Stimulated activated CD8-positive, alpha-beta memory T cell treated with anti-CD3 and anti-CD28 coated beads, Interleukin-2, amount 100 ng/mL, for 1 hour (primary cell): ENCODE results near the gene COMTD1.

Source experiments
- DNase-seq, 2 donors: peaks; one replicate each; pipeline ENCODE4 v3.0.0-alpha.2; 2020; ENCODE audit warnings: low read depth in 2 of 2

COMTD1 gene

DNA sequence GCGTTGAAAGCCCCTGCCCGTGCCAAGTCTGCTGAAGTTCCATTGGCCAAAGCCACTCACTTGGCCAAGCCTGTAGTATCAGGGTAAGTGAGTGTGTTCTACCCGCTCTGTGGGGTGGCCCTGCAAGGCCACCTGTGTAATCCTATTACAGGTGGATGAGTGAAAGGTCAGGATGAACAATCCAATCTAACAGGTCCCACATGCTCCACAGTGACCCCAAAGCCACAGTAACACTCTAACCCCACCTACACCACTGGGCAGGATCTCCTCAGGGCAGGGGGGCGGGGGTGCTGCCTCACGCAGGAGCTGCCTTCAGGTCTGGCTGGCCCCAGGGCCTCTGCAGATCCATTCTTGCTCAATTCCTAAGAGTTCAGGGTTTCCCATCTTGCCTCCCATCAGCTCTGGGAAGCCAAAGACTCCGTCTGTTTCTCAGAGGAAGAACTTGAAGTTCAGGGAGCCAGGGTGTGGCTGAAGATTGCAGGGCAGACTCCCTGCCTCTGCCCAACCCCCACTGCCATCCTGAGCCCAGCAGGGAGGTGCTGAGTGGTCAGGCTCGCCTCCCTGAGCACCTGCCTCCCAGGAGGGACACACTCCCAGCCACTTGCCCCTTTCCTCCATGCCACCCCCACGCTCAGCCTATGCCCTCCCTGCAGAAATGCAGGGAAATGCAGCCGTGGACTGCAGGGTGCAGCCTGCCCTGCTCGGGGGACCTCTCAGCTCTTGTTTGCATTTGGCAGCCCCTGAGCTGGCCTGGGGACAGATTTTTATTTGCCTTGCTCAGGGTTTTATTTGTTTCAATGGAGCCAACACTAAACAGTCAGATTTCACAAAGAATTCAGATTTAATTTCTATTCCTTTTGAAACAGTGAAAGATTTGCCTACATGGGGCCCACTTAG lies 9.8 kb upstream of the COMTD1 start:
- no peak for DNase-seq

DNA sequence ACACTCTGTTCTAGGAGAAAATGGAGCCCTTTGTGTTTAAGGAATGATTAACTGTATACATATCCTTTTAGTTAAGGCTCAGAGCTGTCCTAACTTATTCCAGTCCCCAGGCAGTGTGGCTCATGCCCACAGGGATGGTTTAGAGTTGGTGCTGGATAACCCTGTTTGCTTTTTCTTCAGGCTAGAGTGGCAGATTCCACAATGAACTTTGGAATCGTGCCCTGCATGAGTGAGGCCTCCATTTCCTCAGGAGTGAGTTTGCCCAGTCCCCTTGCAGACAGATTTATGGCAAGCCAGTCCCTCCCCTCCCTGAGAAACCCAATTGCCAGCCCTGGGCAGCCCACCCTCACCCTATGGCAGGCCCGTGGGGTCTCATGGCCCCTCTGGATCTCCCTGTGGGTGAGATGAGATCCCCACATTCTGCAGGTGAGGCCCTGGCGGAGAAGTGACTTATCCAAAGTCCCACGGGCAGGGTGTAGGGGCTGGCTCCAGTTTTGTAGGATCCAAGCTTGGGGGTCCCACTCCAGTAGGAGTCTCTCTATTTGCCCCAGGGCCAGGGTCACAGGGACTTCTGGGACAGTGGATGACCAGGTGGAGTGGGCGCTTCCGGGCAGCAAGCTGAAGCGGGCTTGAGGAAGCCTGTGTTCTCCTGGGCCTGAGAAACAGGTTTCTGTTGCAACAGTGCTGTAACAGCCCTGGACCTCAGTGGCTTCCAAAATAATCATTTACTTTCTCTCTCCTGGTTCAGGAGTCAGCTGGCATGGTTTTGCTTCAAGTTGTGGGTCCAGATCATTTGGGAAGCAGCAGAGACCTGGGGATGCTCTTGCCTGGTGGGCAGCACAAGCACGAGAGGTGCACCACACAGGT lies 9.0 kb upstream of the COMTD1 start:
- no peak for DNase-seq

DNA sequence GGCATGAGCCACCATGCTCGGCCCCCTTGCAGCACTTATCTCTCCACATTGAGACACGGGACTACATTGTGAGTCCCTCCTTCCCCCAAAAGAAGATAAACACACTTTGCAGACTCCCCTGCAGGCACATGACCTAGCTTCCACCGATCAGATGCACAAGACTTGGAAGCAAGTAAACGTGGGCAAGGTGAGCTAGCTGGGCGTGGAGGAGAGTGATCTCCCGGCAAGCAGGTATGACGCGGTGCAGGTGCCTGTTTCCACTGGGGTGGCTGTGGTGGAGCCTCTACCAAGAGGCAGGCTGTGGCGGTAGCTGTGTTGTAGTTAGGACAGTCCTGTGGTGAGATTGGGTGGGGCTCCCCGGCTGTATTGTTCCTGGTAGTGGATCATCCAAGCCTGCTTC lies 7.7 kb upstream of the COMTD1 start:
- no peak for DNase-seq

DNA sequence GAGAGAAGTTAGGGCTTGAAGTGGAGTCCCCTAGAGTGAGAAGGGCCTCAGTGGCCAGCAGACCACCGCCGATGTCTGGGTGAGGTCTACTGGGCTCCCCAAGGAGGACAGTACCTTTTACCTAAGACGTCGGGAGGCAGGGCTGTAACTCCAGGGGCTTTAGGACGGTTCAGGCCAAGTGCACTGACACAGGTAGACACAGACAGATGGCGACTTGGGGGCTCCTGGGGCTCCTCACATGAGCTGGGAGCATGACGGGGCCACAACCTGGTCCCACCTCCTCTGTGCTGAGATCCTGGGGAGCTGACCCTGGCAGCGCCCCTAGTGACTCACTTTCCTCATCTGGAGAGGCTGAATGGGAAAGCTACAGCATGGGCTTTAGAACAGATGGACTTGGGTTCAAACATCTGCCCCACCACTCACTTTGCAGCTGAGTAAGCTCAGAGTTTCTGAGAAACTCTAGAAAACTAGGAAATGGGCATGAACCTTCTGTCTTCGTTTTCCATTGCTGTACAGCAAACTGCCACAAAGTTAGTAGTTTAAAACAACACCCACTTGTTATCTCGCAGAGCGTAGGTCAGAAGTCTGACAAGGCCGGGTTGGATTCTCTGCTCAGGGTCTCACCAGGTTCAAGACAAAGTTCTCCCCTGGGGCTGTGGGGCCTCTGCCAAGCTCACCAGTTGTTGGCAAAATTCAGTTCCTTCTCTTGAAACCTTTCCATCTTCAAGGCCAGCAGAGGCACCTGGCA lies 4.7 kb upstream of the COMTD1 start:
- DNase-seq, result no peak

DNA sequence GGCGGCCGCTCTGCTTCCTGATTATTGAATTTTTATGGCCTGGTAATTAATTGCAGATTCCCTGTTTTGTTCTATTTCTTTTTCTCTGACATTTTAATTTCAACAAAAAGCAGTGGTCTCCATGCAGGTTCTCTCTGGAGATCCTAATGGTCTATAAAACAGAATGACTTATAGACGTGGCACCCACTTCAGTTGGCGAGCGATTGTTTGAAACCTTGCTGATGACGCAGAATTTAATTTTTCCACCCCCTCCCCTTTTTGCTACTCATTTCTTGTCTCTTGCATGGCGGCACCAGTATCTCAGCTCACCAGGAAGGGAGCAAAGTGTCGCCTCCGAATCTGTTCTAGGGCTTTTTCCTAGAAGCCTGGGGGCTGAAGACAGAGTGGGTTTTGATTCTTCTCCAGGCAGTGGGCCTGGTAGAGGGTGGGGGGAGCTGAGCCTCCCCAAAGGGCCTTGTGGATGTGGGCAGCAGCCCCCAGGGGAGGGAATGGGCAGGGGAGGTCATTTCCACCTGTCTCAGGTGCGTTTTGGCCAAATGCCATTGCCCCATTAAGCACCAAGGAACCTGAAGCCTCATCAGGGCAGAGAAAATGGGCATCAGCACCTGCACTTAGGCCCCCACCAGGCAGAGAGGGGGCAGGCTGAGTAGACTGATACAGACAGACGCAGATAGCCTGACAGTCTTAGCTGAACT lies 3.5 kb upstream of the COMTD1 start:
- DNase-seq, result no peak

GRCh38 chr10:75238182-75239095 lies 2.7 kb upstream of the COMTD1 start:
- DNase-seq, result no peak

DNA sequence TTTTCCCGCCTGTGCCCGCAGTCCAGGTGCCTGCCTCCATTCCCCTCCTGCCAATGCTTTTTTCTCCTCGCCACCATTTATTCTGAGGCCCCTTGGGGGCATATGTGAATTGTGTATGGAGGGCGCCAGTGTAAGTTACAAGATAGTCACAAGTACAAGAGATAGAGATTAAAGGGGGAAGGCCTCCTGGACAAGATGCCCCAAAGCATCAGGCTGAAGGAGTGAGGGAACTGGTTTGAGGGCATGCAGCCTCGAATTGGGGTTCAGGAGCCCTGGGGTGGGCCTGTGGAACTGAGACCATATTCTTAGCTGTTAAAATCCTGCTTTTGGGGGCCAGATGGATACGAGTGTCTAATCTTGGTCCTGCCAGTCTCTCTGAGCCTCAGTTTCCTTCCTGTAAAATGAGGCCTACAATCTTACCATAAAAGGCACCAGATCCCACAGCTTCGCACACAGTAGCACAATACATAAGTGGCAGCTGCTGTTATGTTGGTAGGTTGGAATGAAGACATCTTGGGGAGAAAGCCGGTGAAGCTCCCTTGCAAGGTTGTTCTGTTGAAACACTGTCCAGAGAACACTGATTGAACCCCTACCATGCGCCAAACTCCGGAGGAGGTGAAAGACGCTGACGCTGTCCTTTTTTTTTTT lies 545 bp upstream of the COMTD1 start:
- no peak for DNase-seq

- DNase-seq, result no peak
These were observed 928 bp downstream of the COMTD1 start for GRCh38 chr10:75234683-75235374.

DNA sequence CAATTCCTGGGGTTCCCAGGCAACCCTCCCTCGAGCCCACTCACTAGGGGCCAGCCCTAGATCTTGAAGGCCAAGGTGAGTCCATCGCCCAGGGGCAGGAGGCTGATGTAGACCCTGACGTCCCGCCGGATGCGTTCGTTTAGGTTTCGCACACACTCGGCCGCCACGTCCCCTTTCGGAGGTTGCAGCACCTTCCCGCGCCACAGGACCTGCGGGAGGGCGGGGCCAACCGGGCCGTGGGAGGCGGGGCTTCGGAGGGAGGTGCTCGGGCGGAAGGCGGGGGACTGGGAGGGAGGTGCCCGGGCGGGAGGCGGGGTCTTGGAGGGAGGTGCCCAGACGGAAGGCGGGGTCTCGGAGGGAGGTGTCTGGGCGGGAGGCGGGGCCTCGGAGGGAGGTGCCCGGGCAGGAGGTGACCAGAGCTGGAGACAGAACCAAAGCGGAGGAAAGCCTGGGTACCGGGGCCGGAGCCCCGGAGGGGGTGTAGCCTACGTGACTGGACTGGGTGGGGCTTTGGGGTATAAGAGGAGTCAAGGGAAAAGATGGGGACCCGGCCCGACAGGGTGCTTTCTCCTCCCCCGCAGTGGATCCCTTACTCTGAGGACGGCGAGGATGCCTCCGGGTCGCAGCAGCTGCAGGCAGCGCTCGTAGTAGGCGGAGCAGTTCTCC lies 1.6 kb downstream of the COMTD1 start:
- DNase-seq, result peak; percentile 96 to 97

GRCh38 chr10:75233444-75234016 lies 2.2 kb downstream of the COMTD1 start:
- no peak for DNase-seq

GRCh38 chr10:75231672-75232581 lies 3.8 kb downstream of the COMTD1 start:
- no peak for DNase-seq

- peak; percentile 88 to 91 for DNase-seq
These were observed 5.1 kb downstream of the COMTD1 start for GRCh38 chr10:75230600-75231038.

DNA sequence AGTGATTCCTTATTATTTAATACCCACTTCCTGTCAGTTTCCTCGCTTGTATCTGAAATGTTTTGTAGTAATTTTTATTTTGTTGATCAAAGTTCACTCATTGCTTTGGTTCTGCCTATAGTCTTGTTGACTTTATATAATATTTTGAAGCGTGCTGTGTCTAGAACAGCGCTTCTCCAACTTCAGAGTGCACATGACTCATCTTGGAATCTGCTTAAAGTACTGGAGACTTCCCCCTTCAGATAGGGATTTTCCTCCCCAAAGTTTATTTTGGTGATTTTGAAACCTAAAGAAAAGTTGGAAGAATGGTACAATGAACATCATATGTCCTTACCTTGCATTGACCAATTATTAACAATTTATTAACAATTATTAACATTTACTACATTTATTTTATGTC lies 5.8 kb downstream of the COMTD1 start:
- DNase-seq, result no peak

GRCh38 chr10:75228834-75229233 lies 6.9 kb downstream of the COMTD1 start:
- DNase-seq, result no peak

DNA sequence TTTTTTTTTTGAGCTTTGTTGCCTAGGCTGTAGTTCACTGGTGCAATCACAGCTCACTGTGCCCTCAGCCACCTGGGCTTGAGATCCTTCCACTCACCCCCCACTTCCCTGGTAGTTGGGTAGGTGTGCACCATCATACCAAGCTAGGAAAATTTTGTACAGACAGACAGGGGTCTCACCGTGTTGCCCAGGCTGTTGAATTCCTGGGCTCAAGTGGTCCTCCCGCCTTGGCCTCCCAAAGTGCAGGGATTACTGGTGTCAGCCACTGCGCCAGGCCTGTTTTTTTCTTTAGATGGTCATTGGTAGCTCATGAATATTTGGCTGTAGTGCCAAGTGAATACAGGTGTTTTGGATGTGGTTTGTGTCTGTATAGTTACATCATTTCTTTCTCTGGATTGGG lies 7.5 kb downstream of the COMTD1 start:
- no peak for DNase-seq

DNA sequence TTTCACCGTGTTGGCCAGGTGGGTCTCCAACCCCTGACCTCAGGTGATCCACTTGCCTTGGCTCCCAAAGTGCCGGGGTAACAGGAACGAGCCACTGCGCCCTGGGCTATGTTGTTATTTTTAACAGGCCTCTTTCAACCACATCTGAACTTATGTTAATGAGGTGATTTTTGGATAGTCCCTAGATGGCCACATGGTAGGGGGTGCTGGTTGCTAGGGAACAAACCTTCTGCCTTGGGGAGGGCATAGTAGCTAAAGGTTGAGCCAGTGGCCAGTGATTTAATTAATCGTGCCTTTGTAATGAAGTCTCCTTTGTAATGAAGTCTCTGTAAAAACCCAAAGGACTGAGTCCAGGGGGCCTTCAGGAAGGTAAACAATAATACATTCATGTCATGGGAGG lies 9.1 kb downstream of the COMTD1 start:
- no peak for DNase-seq

GRCh38 chr10:75226095-75226494 lies 9.7 kb downstream of the COMTD1 start:
- no peak for DNase-seq
